ENCODE data around the gene PTPN23. TPM values are rescaled to one million over a fixed set of nuclear protein-coding genes. Genes with fewer than 3 reads are reported as not detected.

The PTPN23 gene
- total and polyA plus RNA-seq, 2 of the 8 experiments (the other 6 are each of a cell fraction or from before 2014, with no cell fraction given) = 2.9 to 46.7 TPM

DNA sequence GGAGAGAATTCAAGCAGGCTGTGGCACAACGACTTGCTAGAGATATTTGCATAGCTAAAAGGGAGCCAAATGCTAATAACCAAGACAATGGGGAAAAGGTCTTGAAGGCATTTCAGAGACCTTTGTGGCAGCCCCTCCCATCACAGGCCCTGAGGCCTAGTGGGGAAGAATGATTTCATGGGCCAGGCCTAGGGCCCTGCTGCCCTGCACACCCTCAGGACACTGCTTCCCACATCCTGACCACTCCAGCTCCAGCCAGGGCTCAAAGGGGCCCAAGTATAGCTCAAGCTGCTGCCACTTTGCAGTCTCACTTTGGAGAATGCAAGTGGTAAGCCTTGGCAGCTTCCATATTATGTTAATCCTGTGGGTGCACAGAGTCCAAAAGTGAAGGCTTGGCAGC lies 21.5 kb upstream of the PTPN23 start:
- H3K18ac ChIP-seq (ENCODE audit: extremely low read depth, low read length) = no peak overlapping the region
- H4K5ac ChIP-seq (ENCODE audit: insufficient read length, low read depth, low read length) = no peak overlapping the region
- H3K4me3 ChIP-seq (ENCODE audit: extremely low read depth in 1 of 4, insufficient read depth in 2 of 4, low read depth in 3 of 4, low read length in 4 of 4) = no peak overlapping the region
- no peak overlapping the region for H3K14ac ChIP-seq (ENCODE audit: insufficient read length)
- no peak overlapping the region for H3K56ac ChIP-seq (replicated peaks; ENCODE audit: insufficient read length, low read depth, low read length)
- H4K91ac ChIP-seq (replicated peaks; ENCODE audit: insufficient read length, low read length) = no peak overlapping the region
- H3K4ac ChIP-seq (replicated peaks; ENCODE audit: insufficient read length, low read depth, low read length) = no peak overlapping the region
- H2BK5ac ChIP-seq (ENCODE audit: low read depth, low read length) = no peak overlapping the region
- WGBS, 2 experiments (ENCODE audit: extremely low coverage in 1 of 2, insufficient coverage in 1 of 2, insufficient read length in 1 of 2, insufficient replicate concordance in 2 of 2, low coverage in 1 of 2, low lambda C conversion rate in 2 of 2, missing lambda C conversion rate in 1 of 2) = 56% methylated on average over 1 of the region's 1 CpG; no CpG with 5 or more reads in 1 of the 2 experiments
- peaks cover 5 to 7% of the 10 kb centered on the region in 2 experiments; a peak in 1 of 4 replicates for H3K9me3 ChIP-seq (ENCODE audit: insufficient read depth in 2 of 2, low read depth in 1 of 2, low read length in 1 of 2)
- no peak for DNase-seq (ENCODE audit: low read depth in 1 of 2, low spot score in 2 of 2)
- no peak overlapping the region for H2BK20ac ChIP-seq (ENCODE audit: low read length)
- no peaks in the 10 kb centered on the region; a peak in 1 of 8 replicates for H3K36me3 ChIP-seq (ENCODE audit: control insufficient read depth in 2 of 4, insufficient read depth in 4 of 4, low read length in 3 of 4)
- H4K20me1 ChIP-seq (replicated peaks in 1 of 2; ENCODE audit: control insufficient read depth in 1 of 2, insufficient read depth in 2 of 2, low read length in 2 of 2) = no peaks in the 10 kb centered on the region
- no peak overlapping the region for H2AFZ ChIP-seq (ENCODE audit: low read length)
- no peaks in the 10 kb centered on the region; a peak in 1 of 7 replicates for H3K4me1 ChIP-seq (replicated peaks in 1 of 4; ENCODE audit: control insufficient read depth in 3 of 4, insufficient read depth in 4 of 4, low read length in 3 of 4)
- no peak overlapping the region for H2BK15ac ChIP-seq (ENCODE audit: low read length)
- no peak overlapping the region for H2AK5ac ChIP-seq (ENCODE audit: low read depth, low read length)
- CTCF ChIA-PET (ENCODE audit: partially characterized antibody) = interaction anchor here (0.8 to 1.8 kb wide), 3 partner anchors 11 to 450 kb away, joined by 3 to 9 read pairs (median 4); no protein-coding TSS in a partner anchor
- no peaks in the 10 kb centered on the region; the same call in 1 of the 2 replicates for H3K23me2 ChIP-seq (ENCODE audit: low read depth, low read length)
- 0 out of 2 replicates have a peak overlapping the region, but pooled peaks have one; percentile 19 for H2BK12ac ChIP-seq (ENCODE audit: low read depth, low read length)
- FAIRE-seq = no peak
- H3K79me2 ChIP-seq (ENCODE audit: control insufficient read depth in 1 of 2, insufficient read depth in 2 of 2, low read length in 2 of 2) = no peaks in the 10 kb centered on the region
- POLR2A ChIA-PET (ENCODE audit: partially characterized antibody) = interaction anchor here (0.7 kb wide), 1 partner anchor 417 kb away, joined by 4 read pairs; no protein-coding TSS in a partner anchor
- H3K79me1 ChIP-seq (ENCODE audit: low read depth, low read length) = no peaks in the 10 kb centered on the region
- no peaks in the 10 kb centered on the region for H3K27me3 ChIP-seq (replicated peaks in 1 of 4; ENCODE audit: control insufficient read depth in 3 of 4, extremely low read depth in 1 of 4, insufficient read depth in 3 of 4, low read length in 3 of 4)
- H3K4me2 ChIP-seq (ENCODE audit: insufficient read depth in 1 of 2, low read depth in 2 of 2, low read length in 2 of 2) = no peak overlapping the region
- no peak overlapping the region for H2BK120ac ChIP-seq (replicated peaks; ENCODE audit: low read depth, low read length)
- H3K27ac ChIP-seq (ENCODE audit: low read depth, low read length) = no peak overlapping the region
- no peak overlapping the region for H3K23ac ChIP-seq (ENCODE audit: insufficient read length)
- no peak overlapping the region for H3K9ac ChIP-seq (replicated peaks in 1 of 4; ENCODE audit: extremely low read depth in 1 of 4, low read depth in 3 of 4, low read length in 3 of 4)
- no peak overlapping the region for H4K8ac ChIP-seq (ENCODE audit: extremely low read depth, insufficient read depth, low read length)
- TF ChIP-seq NRF1 (IDR thresholded peaks at IDR 0.05; ENCODE audit: low read depth, low read length) = no peak
- no peak for TF ChIP-seq RAD21 (IDR thresholded peaks at IDR 0.05 in 1 of 2, conservative IDR thresholded peaks at IDR 0.05 in 1 of 2; ENCODE audit: low read depth in 2 of 2, low read length in 2 of 2)
- no peak for TF ChIP-seq KDM5A (IDR thresholded peaks at IDR 0.05; ENCODE audit: low read length)
- TF ChIP-seq KDM4A (IDR thresholded peaks at IDR 0.05; ENCODE audit: low read depth, low read length, severe bottlenecking) = no peak
- TF ChIP-seq SIRT6 (IDR thresholded peaks at IDR 0.05; ENCODE audit: low read length) = no peak
- no peak for TF ChIP-seq GABPA (IDR thresholded peaks at IDR 0.05; ENCODE audit: borderline replicate concordance, insufficient read depth, low read length)
- no peak for TF ChIP-seq SP4 (IDR thresholded peaks at IDR 0.05; ENCODE audit: low read length)
- TF ChIP-seq, protein P1, sequence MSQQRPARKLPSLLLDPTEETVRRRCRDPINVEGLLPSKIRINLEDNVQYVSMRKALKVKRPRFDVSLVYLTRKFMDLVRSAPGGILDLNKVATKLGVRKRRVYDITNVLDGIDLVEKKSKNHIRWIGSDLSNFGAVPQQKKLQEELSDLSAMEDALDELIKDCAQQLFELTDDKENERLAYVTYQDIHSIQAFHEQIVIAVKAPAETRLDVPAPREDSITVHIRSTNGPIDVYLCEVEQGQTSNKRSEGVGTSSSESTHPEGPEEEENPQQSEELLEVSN (IDR thresholded peaks at IDR 0.05) = no peak
- TF ChIP-seq RNF2 (IDR thresholded peaks at IDR 0.05; ENCODE audit: borderline replicate concordance, low read depth, low read length, missing control alignments, poor library complexity, severe bottlenecking) = no peak
- no peak for TF ChIP-seq SAP30 (IDR thresholded peaks at IDR 0.05; ENCODE audit: insufficient read depth, insufficient replicate concordance, low read length)
- no peak for TF ChIP-seq JUN (IDR thresholded peaks at IDR 0.05; ENCODE audit: low read depth, low read length)
